Mucosa of rectum (tissue), 2 donors: ENCODE measurements around the gene SETD2.
"Not testable (repeated sequence)": the region's sequence is repeated elsewhere in the genome, so short reads cannot be mapped to it uniquely, and the experiment has no call there.

Experiments
- H3K27ac ChIP-seq, 2 donors: one replicate each; pipeline ENCODE4 v1.7.0; 2013; ENCODE audit warnings: inconsistent platforms in 2 of 2, low read depth in 2 of 2, low read length in 2 of 2
- H3K27me3 ChIP-seq, 2 donors: one replicate each; pipeline ENCODE4 v1.7.0; 2013; ENCODE audit warnings: low read length in 2 of 2; ENCODE audit not compliant: control insufficient read depth in 2 of 2, insufficient read depth in 2 of 2
- H3K36me3 ChIP-seq, 2 donors: one replicate each; pipeline ENCODE4 v1.7.0; 2013; ENCODE audit warnings: low read length in 2 of 2; ENCODE audit not compliant: control insufficient read depth in 2 of 2, insufficient read depth in 2 of 2
- H3K4me1 ChIP-seq, 2 donors: one replicate each; pipeline ENCODE4 v1.7.0; 2013; ENCODE audit warnings: low read length in 2 of 2, mild to moderate bottlenecking in 1 of 2; ENCODE audit not compliant: control insufficient read depth in 2 of 2, insufficient read depth in 2 of 2
- H3K4me3 ChIP-seq, 2 donors: one replicate each; pipeline ENCODE4 v1.7.0; 2013; ENCODE audit warnings: low read length in 2 of 2
- H3K9ac ChIP-seq, 2 donors: one replicate each; pipeline ENCODE4 v1.7.0; 2013; ENCODE audit warnings: low read length in 2 of 2, low read depth in 1 of 2, mild to moderate bottlenecking in 1 of 2
- H3K9me3 ChIP-seq, 2 donors: one replicate each; pipeline ENCODE4 v1.7.0; 2013; ENCODE audit warnings: low read length in 2 of 2; ENCODE audit not compliant: control insufficient read depth in 2 of 2
- donor health status: healthy.
- donor health status: Normal muscosa, but diverticular disease.

SETD2 gene, protein sequence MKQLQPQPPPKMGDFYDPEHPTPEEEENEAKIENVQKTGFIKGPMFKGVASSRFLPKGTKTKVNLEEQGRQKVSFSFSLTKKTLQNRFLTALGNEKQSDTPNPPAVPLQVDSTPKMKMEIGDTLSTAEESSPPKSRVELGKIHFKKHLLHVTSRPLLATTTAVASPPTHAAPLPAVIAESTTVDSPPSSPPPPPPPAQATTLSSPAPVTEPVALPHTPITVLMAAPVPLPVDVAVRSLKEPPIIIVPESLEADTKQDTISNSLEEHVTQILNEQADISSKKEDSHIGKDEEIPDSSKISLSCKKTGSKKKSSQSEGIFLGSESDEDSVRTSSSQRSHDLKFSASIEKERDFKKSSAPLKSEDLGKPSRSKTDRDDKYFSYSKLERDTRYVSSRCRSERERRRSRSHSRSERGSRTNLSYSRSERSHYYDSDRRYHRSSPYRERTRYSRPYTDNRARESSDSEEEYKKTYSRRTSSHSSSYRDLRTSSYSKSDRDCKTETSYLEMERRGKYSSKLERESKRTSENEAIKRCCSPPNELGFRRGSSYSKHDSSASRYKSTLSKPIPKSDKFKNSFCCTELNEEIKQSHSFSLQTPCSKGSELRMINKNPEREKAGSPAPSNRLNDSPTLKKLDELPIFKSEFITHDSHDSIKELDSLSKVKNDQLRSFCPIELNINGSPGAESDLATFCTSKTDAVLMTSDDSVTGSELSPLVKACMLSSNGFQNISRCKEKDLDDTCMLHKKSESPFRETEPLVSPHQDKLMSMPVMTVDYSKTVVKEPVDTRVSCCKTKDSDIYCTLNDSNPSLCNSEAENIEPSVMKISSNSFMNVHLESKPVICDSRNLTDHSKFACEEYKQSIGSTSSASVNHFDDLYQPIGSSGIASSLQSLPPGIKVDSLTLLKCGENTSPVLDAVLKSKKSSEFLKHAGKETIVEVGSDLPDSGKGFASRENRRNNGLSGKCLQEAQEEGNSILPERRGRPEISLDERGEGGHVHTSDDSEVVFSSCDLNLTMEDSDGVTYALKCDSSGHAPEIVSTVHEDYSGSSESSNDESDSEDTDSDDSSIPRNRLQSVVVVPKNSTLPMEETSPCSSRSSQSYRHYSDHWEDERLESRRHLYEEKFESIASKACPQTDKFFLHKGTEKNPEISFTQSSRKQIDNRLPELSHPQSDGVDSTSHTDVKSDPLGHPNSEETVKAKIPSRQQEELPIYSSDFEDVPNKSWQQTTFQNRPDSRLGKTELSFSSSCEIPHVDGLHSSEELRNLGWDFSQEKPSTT (N-terminal part only)

DNA sequence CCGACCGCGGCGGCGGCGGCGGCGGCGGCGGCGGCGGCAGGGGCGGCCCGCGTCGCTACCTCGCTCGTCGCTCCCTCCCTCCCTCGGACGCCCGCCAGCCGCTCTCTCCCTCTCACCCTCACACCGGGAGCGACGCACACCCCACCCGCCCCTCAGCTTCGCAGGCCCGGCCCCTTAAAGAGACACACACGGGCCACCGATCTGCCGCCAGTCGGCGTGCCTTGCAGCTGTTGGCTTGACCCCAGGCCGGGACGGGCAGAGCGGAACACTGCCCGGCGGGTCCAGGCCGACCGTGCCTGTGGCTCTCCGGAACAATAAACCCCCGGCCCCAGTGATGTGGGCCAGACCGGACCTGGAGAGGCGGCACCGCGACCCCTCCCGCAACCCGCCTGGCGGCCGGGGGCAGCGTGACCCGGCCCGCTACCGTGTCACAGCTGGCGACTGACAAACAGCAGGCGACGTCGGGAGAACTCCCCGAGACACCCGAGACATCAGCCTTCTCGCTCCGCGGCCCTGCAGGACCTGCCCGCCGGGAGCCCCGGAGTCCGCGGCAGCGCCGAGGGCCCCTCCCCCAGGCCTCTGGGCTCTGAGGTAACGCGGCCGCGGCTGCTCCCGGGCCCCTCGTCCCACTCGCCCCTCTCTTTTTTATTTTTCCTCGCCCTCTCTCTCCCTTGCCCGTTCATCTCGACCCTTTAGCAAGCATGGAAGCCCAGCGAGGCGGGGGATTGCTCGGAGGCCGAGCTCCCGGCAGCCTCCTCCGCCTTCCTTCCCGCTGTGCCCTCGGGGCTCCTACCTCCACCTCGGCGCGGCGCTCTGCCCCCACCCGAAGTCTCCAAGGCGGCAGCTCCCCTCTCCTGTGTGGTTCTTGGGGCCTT is at the start of gene SETD2:
Gene SETD2, minus strand, starts transcription at position 107 of the 875 bp plus-strand sequence. CDS start 189 bp downstream, outside the sequence.
- Histone ChIP-seq H3K9me3 (no peaks in the 10 kb centered on the region), H3K27ac (peak within 1 kb of the TSS; percentile 92 to 95), H3K9ac (peak within 1 kb of the TSS; percentile 77 to 84), H3K36me3 (peaks cover 0 to 2% of the 10 kb centered on the region in 2 donors), H3K27me3 (no peaks in the 10 kb centered on the region), H3K4me3 (peak within 1 kb of the TSS; percentile 91 to 93), H3K4me1 (peaks cover 23 to 32% of the 10 kb centered on the region in 2 donors)

DNA sequence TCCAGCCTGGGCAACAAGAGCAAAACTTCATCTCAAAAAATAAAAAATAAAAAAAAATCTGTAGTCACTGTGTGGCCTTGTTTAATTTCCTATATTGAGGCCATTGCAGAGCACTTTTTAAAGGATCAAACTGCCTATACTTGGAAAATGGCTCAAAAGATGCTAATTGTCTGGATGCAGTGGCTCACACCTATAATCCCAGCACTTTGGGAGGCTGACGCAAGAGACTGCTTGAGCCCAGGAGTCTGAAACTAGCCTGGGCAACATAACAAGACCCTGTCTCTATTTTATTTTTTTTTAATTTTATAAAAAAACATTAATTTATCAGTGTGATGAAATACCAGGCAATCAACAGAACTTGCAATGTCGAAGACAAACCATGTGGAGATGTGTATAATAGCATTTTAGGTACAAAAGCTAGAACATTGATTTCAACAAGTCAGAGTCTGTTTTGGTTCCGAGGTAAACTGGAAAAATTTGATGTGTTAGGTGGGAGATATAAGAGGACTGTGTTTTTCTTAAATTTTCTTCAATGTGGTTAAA is 47.0 kb upstream of the SETD2 start:
- Histone ChIP-seq H3K9ac (no peak overlapping the region), H3K36me3 (no peaks in the 10 kb centered on the region), H3K27me3 (no peaks in the 10 kb centered on the region), H3K9me3 (no peaks in the 10 kb centered on the region), H3K27ac (no peak overlapping the region), H3K4me1 (no peaks in the 10 kb centered on the region), H3K4me3 (no peak overlapping the region)

DNA sequence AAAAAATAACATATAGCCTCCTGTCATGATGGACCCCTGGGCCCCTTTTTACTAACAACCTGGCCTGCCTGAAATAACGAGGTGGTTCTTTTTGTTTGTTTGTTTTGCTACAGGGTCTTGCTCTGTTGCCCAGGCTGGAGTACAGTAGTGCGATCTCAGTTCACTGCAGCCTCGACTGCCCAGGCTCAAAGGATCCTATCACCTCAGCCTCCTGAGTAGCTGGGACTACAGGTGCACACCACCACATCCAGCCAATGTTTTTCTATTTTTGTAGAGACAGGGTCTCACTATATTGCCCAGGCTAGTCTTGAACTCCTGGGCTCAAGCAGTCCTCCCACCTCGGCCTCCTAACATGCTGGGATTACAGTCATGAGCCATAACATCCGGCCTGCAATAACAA is 42.1 kb upstream of the SETD2 start:
- not testable (repeated sequence) for H3K9ac ChIP-seq, H3K9me3 ChIP-seq, H3K4me3 ChIP-seq, H3K27ac ChIP-seq, H3K27me3 ChIP-seq, H3K4me1 ChIP-seq, H3K36me3 ChIP-seq

DNA sequence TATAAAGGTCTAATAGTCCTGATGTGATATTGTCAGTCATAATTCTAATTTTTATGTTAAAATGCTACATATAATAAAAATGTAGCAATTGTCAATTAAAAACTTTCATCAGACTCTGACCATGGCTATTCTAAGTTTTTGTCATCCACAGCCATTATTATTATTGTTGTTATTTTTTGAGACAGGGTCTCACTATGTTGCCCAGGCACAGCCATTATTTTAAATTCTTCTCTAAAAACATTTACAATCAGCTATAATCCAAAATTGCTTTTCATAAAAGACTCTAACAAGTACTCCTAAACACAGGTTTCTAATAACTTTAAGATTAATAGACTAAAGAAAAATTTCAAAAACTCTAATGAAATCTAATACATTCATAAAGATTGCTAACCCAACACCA is 41.0 kb upstream of the SETD2 start:
- Histone ChIP-seq H3K36me3 (no peaks in the 10 kb centered on the region), H3K27ac (no peak overlapping the region), H3K4me3 (no peak overlapping the region), H3K4me1 (no peaks in the 10 kb centered on the region), H3K9me3 (no peaks in the 10 kb centered on the region), H3K9ac (no peak overlapping the region), H3K27me3 (no peaks in the 10 kb centered on the region)

DNA sequence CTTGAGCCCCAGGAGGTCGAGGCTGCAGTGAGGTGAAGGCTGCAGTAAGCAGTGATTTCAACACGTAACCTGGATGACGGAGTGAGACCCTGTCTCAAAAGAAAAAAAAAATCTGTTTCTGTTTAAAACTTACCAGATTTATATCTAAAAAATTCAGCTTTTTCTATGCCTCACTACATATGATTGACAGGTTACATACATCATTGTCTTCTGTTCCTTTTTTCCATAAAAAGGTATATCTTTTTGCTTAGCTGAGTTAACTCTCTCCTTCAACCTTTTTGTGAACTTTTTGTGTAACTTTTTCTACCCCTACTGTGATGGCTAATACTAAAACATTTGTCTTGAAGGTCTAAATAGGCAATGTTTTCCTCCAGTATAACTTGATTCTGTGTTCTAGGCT is 38.6 kb upstream of the SETD2 start:
- no peaks in the 10 kb centered on the region for H3K9me3 ChIP-seq
- no peaks in the 10 kb centered on the region for H3K4me1 ChIP-seq
- H3K9ac ChIP-seq = no peak overlapping the region
- no peaks in the 10 kb centered on the region for H3K27me3 ChIP-seq
- no peak overlapping the region for H3K4me3 ChIP-seq
- no peaks in the 10 kb centered on the region for H3K36me3 ChIP-seq
- no peak overlapping the region for H3K27ac ChIP-seq

DNA sequence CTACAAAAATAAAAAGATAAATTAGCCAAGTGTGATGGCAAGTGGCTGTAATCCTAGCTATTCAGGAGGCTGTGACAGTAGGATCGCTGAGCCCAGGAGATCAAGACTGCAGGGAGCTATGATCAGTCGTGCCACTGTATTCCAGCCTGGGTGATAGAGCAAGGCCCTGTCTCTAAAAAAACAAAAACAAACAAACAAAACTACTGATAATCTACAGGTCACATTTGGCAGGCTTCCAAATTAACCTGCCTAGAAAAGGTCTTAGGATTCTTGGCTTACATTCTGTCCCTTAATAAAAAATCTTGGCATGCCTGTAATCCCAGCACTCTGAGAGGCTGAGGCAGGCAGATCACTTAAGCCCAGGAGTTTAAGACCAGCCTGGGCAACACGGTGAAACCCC is 33.4 kb upstream of the SETD2 start:
- H3K4me3 ChIP-seq = no peak overlapping the region
- no peaks in the 10 kb centered on the region for H3K27me3 ChIP-seq
- H3K36me3 ChIP-seq = no peaks in the 10 kb centered on the region
- H3K9me3 ChIP-seq = no peaks in the 10 kb centered on the region
- no peak overlapping the region for H3K27ac ChIP-seq
- H3K4me1 ChIP-seq = no peaks in the 10 kb centered on the region
- no peak overlapping the region for H3K9ac ChIP-seq

DNA sequence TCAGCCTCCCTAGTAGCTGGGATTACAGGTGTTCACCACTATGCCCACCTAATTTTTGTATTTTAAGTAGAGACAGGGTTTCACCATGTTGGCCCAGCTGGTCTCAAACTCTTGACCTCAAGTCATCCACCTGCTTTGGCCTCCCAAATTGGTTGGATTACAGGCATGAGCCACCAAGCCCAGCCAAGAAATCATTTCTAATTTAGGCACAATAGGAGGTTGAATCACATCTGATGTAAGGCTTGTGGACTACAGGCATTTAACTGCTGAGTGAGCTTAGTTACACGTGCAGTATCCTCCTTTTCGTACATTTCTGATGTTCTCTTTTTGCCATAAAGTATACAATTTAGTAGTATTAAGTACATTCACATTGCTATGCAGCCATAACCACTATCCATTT is 31.1 kb upstream of the SETD2 start:
- Histone ChIP-seq H3K4me3 (no peak overlapping the region), H3K9me3 (no peaks in the 10 kb centered on the region), H3K36me3 (no peaks in the 10 kb centered on the region), H3K27ac (no peak overlapping the region), H3K9ac (no peak overlapping the region), H3K27me3 (no peaks in the 10 kb centered on the region), H3K4me1 (no peaks in the 10 kb centered on the region)

DNA sequence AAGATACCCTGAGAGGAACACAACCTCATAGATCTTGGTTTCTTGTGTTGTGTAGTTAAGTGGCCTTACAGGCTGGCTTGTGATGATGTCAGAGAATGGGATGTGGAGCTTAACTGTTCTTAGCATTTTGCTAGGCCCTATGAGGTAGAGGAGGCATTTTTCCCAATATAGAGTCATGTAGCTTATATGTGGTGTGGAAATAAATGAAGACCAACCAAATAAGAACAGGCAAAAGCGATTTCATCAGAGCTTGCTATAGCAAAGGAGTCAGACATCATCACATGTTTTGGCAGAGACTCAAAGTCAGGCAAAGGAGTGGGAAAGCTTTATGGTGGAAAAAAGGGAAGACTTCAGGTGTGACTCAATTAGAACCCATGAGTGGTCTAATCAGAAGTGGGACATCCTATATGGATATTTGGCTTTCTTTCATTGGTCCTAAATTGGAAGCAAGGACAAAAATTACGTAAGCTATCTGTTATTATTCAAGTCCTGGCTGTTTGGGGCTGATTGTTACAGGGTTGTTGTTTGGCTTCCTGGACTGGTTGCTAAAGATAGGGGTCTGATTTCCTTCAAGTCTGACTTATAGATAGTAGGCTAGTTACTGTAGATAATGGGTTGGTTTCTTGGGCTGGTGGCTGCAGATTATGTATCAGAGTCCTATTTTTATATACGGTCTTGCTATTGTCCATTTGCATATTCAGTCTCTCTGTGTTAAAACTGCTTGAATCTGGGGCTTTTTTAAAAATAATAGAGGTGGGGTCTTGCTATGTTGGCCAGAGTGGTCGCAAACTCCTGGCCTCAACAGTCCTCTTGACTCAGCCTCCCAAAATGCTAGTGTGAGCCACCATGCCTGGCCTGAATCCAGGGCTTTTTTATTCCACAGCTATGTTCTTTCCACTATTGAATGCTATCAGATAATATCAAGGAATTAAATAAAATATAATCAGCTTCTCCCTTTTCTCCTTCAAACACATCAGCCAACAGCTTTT is 30.3 kb upstream of the SETD2 start:
- Histone ChIP-seq H3K36me3 (no peaks in the 10 kb centered on the region), H3K4me3 (no peak overlapping the region), H3K9ac (no peak overlapping the region), H3K9me3 (no peaks in the 10 kb centered on the region), H3K4me1 (no peaks in the 10 kb centered on the region), H3K27me3 (no peaks in the 10 kb centered on the region), H3K27ac (no peak overlapping the region)
